ENCODE measurements around the gene TEX11. TPM values are rescaled to one million over a fixed set of nuclear protein-coding genes. Genes with fewer than 3 reads are reported as not detected.
A peak's percentile ranks its signal among the peaks of the same experiment; 100 is the strongest.

Gene TEX11
- total and polyA plus RNA-seq, 11 donors = not detected

GRCh38 chrX:70554081-70554480 is 354.4 kb downstream of the TEX11 start:
- no peak for DNase-seq
- ATAC-seq = no peak
- no peaks in the 10 kb centered on the region for H3K36me3 ChIP-seq
- no peak overlapping the region for H3K27ac ChIP-seq
- H3K4me3 ChIP-seq = no peak overlapping the region
- 5 to 30% (median 13%) methylated on average over 2 of the region's 2 CpGs for WGBS, 4 donors
- peaks cover 0 to 6% (median 0%) of the 10 kb centered on the region in 12 donors for H3K9me3 ChIP-seq
- H3K27me3 ChIP-seq = no peaks in the 10 kb centered on the region
- intact Hi-C loops (cut with DNase I) = loop anchor here in 8 of 10 donors (1.0 to 10.0 kb wide), 4 partner anchors 99 to 102 kb away; no protein-coding TSS in a partner anchor
- TF ChIP-seq, protein P1, sequence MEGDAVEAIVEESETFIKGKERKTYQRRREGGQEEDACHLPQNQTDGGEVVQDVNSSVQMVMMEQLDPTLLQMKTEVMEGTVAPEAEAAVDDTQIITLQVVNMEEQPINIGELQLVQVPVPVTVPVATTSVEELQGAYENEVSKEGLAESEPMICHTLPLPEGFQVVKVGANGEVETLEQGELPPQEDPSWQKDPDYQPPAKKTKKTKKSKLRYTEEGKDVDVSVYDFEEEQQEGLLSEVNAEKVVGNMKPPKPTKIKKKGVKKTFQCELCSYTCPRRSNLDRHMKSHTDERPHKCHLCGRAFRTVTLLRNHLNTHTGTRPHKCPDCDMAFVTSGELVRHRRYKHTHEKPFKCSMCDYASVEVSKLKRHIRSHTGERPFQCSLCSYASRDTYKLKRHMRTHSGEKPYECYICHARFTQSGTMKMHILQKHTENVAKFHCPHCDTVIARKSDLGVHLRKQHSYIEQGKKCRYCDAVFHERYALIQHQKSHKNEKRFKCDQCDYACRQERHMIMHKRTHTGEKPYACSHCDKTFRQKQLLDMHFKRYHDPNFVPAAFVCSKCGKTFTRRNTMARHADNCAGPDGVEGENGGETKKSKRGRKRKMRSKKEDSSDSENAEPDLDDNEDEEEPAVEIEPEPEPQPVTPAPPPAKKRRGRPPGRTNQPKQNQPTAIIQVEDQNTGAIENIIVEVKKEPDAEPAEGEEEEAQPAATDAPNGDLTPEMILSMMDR (IDR thresholded peaks at IDR 0.05) = peak in 9 of 12 donors; percentile 7 to 34 (median 17)
- no peak for TF ChIP-seq POLR2A (IDR thresholded peaks at IDR 0.05)
- H3K4me1 ChIP-seq = no peaks in the 10 kb centered on the region

DNA sequence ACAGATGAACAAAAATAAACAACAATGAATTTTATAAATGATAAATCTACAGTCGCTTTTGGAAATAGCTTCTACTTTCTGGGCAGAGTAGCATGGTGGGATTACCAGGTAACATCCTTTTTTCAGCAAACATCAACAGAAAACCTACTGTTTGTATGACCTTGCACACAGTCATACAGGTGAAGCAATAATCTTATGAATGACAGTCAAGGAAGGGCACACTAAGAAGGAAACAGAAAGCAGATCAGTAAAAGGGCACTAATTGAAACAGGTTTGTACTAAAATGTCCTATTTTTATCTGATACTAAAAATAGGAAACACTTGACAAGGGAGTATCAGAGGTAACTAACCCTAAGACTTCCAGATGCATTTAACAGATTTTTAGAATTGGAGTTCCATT is 355.0 kb downstream of the TEX11 start:
- DNase-seq (no peak), ATAC-seq (no peak)
- Histone ChIP-seq H3K4me3 (no peak overlapping the region), H3K27ac (no peak overlapping the region), H3K36me3 (no peaks in the 10 kb centered on the region), H3K27me3 (no peaks in the 10 kb centered on the region), H3K4me1 (no peaks in the 10 kb centered on the region), H3K9me3 (peaks cover 0 to 6% (median 0%) of the 10 kb centered on the region in 12 donors)
- intact Hi-C loops (cut with DNase I) = loop anchor here in 6 of 10 donors (2.0 to 10.0 kb wide), 3 partner anchors 99 to 101 kb away; no protein-coding TSS in a partner anchor
- TF ChIP-seq, protein P1 (IDR thresholded peaks at IDR 0.05) = no peak
- no peak for TF ChIP-seq POLR2A (IDR thresholded peaks at IDR 0.05)
- WGBS, 4 donors = 61 to 88% (median 71%) methylated on average over 1 of the region's 1 CpG

DNA sequence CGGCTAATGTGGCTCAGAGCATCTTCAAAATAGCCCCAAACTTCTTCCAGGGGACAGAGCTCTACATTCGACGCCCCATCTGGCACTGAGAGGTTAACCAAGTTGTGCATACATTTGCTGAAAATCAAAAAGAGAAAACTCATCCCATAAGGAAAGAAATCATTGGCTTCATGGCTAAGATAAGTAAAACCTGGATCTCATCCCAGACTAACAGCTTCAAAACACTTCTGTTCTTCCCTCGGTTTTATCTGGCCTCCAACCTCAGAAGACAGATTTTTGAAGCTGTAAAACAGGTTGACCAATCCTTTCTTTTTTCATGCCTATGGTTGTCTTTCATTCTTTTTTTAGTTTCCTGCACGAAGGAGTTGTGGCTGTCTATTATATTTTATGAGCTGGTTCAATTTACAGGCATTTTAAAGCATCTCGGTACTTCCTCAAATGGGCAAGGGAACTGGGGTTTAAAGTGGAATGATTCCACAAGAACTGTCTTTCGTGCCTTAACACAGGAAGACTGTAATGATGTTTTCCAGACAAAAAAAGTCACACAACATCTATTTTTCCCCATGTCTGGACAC is 356.3 kb downstream of the TEX11 start:
- Histone ChIP-seq H3K27me3 (no peaks in the 10 kb centered on the region), H3K27ac (peak overlapping the region in 1 of 12 donors; percentile 3), H3K4me1 (no peaks in the 10 kb centered on the region), H3K36me3 (no peaks in the 10 kb centered on the region), H3K9me3 (no peaks in the 10 kb centered on the region), H3K4me3 (no peak overlapping the region)
- 38 to 52% (median 47%) methylated on average over 7 of the region's 7 CpGs for WGBS, 4 donors
- DNase-seq (no peak), ATAC-seq (no peak)
- intact Hi-C loops (cut with DNase I) = loop anchor here in 6 of 10 donors (2.0 to 10.0 kb wide), 3 partner anchors 97 to 100 kb away; no protein-coding TSS in a partner anchor
- no peak for TF ChIP-seq POLR2A (IDR thresholded peaks at IDR 0.05)
- TF ChIP-seq, protein P1 (IDR thresholded peaks at IDR 0.05) = no peak

GRCh38 chrX:70549429-70549828 is 359.1 kb downstream of the TEX11 start:
- Histone ChIP-seq H3K4me3 (no peak overlapping the region), H3K27me3 (no peaks in the 10 kb centered on the region), H3K36me3 (no peaks in the 10 kb centered on the region), H3K9me3 (no peaks in the 10 kb centered on the region), H3K27ac (no peak overlapping the region), H3K4me1 (no peaks in the 10 kb centered on the region)
- no peak for ATAC-seq
- TF ChIP-seq, protein P1 (IDR thresholded peaks at IDR 0.05) = no peak
- TF ChIP-seq POLR2A (IDR thresholded peaks at IDR 0.05) = no peak
- no peak for DNase-seq
- intact Hi-C loops (cut with DNase I) = no loop called here
- 71 to 87% (median 78%) methylated on average over 3 of the region's 3 CpGs for WGBS, 4 donors

Measured in heart left ventricle (tissue), 16 donors.